ENCODE results near the gene FOXD1. TPM values are rescaled to one million over a fixed set of nuclear protein-coding genes. Genes with fewer than 3 reads are reported as not detected.

Gene FOXD1
- polyA plus RNA-seq, 6 donors from 2014 or later = not detected

DNA sequence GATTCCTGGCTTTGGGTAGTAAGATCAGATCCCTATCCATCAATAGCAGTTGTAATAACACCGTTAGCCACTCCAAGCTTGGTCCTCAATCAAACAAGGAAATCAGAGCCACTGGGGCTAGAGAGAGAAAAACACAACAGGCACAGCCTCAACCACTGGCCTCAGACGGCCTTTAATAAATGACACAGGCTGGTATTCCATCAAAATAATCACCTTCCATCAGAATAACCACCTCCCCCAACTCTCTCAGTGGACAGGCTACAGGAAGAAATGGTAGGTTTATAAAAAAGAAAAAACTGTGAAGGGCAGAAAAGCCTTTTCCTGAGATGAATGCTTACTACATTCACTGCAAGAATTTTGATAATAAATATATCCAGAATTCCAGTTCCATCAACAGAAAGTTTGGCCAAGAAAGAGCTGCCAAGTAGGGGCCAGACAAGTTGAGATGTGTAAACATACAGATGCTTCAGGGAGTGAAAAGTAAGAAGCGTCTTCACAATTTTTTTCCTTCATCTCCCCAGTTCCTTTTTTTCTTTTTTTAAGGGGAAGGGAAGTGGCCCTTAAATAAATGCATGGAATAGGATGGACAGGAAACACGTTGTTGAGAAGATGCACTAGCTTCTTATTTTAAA lies 5.5 kb downstream of the FOXD1 start:
- peaks cover 0 to 39% (median 14%) of the 10 kb centered on the region in 7 donors for H3K9me3 Mint-ChIP-seq
- peak overlapping the region in 2 of 8 donors; percentile 13 to 66 for H3K4me3 Mint-ChIP-seq
- H3K4me1 Mint-ChIP-seq = peaks cover 5 to 9% (median 5%) of the 10 kb centered on the region in 3 donors
- H3K27ac Mint-ChIP-seq = peak overlapping the region in 1 of 6 donors; percentile 63
- H3K36me3 Mint-ChIP-seq = peaks cover 0 to 11% of the 10 kb centered on the region in 2 donors
- H3K27me3 Mint-ChIP-seq = peaks cover 66 to 75% (median 68%) of the 10 kb centered on the region in 3 donors
- no peak for DNase-seq
- no peak for ATAC-seq (ENCODE audit: low read depth in 2 of 2)

DNA sequence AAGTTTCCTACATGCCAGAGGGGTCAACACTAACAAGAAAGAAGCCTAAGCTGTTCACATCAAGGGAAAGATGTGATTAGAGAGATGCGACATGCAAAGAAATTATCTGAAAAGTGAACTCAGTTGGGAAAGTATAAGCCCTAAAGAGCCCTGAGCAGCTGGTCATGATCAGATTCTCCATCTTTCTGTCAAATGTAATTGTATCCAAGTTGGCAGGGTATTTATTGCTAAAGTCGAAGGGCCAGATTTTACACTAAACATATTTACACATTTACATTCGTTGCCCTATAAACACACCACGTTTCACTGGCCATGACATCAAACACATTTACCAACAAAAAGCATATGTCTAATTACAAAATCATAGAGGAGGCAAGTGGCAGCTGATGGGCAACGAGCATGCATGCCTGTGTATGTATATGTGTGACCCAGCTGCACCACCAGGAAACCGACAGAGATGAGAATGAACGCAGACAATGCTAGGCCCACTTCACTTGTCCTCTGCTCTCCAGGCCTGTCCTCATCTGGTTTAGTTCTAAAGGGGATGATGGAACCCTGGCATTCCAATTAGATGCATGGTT lies 6.3 kb downstream of the FOXD1 start:
- Mint-ChIP-seq H3K27ac (no peak overlapping the region), H3K4me3 (peak overlapping the region in 1 of 8 donors; percentile 66)

DNA sequence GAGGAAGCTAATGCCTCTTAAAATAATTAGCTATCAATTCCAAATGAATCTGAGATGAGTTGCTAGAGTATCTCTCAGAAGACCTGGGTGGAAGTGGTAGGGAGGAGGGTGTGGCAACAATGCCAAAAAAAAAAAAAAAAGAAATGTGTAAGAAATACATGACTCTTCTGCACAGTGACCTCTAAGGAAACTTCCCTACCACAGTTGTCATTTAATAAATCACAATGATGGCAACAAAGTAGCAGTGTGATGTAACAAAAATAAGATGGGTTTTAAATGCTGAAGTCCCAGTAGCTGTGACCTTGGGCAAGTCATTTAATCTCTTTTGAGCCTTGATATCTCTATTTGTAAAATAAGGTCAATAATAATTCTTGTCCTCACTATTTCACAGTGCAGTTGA lies 7.2 kb downstream of the FOXD1 start:
- peaks cover 67 to 78% (median 68%) of the 10 kb centered on the region in 3 donors for H3K27me3 Mint-ChIP-seq
- peak overlapping the region in 1 of 8 donors; percentile 10 for H3K4me3 Mint-ChIP-seq
- no peak for ATAC-seq (ENCODE audit: low read depth in 2 of 2)
- peaks cover 0 to 39% (median 14%) of the 10 kb centered on the region in 7 donors for H3K9me3 Mint-ChIP-seq
- no peak for DNase-seq
- H3K4me1 Mint-ChIP-seq = peaks cover 3 to 14% (median 6%) of the 10 kb centered on the region in 3 donors
- H3K27ac Mint-ChIP-seq = no peak overlapping the region
- peaks cover 0 to 11% of the 10 kb centered on the region in 2 donors for H3K36me3 Mint-ChIP-seq

More for the DNA sequence above, 6.3 kb downstream of the FOXD1 start:
- H3K27me3 Mint-ChIP-seq = peaks cover 67 to 76% (median 68%) of the 10 kb centered on the region in 3 donors
- no peak for ATAC-seq (ENCODE audit: low read depth in 2 of 2)
- DNase-seq = no peak
- peaks cover 0 to 15% (median 5%) of the 10 kb centered on the region in 3 donors for H3K4me1 Mint-ChIP-seq
- peaks cover 0 to 11% of the 10 kb centered on the region in 2 donors for H3K36me3 Mint-ChIP-seq
- H3K9me3 Mint-ChIP-seq = peaks cover 0 to 39% (median 14%) of the 10 kb centered on the region in 7 donors

DNA sequence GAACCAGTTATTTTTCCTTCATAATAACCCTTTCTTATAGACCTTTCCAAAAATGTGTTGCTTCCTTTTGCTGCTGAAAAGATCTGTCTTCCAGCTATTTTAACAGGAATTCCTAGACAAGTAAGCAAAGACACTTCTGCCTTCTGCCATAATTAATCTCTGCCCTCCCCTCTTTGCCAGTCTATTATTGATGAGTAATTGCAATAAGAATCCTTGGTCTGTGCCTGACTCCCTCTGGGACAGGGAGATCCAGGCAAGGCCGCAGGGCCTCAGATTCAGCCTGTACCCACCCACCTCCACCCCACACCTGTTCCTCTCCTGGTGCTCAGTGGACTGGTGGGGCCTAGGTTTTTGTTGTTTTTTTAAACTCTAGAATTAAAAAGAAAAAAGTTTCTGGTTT lies 8.3 kb downstream of the FOXD1 start:
- ATAC-seq (ENCODE audit: low read depth in 2 of 2) = no peak
- Mint-ChIP-seq H3K4me1 (peaks cover 9 to 21% (median 14%) of the 10 kb centered on the region in 3 donors), H3K36me3 (peaks cover 0 to 19% of the 10 kb centered on the region in 2 donors), H3K27me3 (peaks cover 77 to 88% (median 78%) of the 10 kb centered on the region in 3 donors), H3K4me3 (no peak overlapping the region), H3K9me3 (peaks cover 0 to 38% (median 14%) of the 10 kb centered on the region in 7 donors), H3K27ac (no peak overlapping the region)
- no peak for DNase-seq

DNA sequence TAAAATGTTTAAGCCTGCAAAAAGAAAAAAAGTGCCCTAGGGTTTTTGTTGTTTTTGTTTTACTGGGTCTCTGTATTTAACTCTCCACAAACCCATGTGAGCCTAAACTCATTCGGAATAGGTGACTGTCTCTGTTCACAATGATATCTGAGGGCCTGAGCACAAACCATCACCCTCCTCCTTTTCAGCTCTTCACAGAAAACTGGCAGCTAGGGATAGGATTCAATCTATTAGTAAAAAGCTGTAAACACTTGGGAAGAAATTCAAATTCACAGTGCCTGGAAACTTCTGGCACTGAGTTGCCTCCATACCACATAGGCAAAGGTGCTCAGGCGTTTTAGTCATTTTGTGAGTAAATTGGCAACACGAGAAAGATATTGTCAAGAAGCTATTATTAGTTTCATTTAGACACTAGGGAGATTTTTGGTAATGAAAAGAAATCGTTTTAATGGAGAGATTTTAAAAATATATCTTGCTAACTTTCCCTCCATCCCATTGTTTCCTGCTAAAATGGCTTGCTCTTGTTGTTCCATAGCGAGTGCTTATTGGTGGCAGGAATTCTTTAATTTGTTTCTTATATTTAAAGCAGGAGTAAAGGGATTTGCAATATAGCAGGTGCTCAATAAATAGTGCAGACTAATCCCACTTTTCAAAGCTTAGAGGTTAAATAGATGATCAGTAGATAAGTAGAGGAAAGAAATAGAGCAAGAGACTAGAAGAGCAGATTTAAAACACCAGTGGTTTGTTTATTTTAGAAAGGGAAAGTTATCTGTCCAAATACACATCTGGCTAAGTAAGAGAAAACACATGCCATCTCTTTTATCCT lies 9.7 kb downstream of the FOXD1 start:
- H3K27ac Mint-ChIP-seq = peak overlapping the region in 2 of 6 donors; percentile 33 to 77
- no peak overlapping the region for H3K4me3 Mint-ChIP-seq
- H3K36me3 Mint-ChIP-seq = peaks cover 0 to 19% of the 10 kb centered on the region in 2 donors
- peaks cover 74 to 86% (median 77%) of the 10 kb centered on the region in 3 donors for H3K27me3 Mint-ChIP-seq
- peaks cover 0 to 28% (median 10%) of the 10 kb centered on the region in 7 donors for H3K9me3 Mint-ChIP-seq
- H3K4me1 Mint-ChIP-seq = peaks cover 9 to 19% (median 14%) of the 10 kb centered on the region in 3 donors
- ATAC-seq (ENCODE audit: low read depth in 2 of 2) (no peak), DNase-seq (no peak)

DNA sequence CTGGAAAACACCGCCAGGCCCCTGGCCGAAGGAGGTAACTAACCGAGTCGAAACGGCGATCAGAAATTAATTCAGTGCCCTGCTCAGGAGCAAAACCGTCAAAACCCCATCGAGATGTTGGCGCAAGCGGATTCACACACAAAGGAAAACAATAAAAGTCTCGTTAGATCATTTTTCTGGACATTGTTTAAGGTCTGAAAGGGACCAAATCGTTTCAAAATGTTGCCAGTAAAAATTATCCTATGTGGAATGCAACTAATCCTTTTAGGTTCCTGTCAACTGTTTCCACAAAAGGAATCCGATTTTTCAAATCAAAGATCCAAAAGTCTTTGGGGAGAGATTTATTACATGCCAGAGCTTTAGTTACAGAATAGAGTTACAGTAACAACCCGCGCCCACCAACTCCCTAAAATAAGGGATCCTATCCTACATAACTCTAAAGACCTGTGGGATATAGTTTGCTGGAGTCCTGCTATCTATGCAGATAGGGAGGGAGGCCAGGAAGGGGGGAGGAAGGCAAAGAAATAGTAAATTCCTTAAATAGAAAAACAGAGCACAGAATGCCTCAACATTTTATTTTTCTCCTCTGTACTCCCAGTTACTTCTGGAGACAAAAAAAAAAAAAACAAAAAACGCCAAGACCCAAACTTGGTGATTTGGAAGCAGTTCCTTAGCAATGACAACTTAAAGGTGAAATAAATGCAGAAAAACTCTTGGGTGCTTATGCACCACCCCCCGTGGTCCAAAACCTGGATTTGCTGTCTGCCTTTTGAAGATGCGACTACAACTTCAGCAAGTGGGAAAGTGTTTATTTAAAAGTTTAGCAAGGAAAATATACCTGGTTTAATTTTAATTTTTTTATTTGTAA lies 10.6 kb downstream of the FOXD1 start:
- ATAC-seq (ENCODE audit: low read depth in 2 of 2) = no peak
- Mint-ChIP-seq H3K4me1 (peaks cover 9 to 19% (median 14%) of the 10 kb centered on the region in 3 donors), H3K4me3 (peak overlapping the region in 6 of 8 donors; percentile 13 to 66 (median 56)), H3K9me3 (peaks cover 0 to 25% (median 7%) of the 10 kb centered on the region in 7 donors), H3K27me3 (peaks cover 68 to 89% (median 77%) of the 10 kb centered on the region in 3 donors), H3K36me3 (peaks cover 0 to 19% of the 10 kb centered on the region in 2 donors), H3K27ac (peak overlapping the region in 1 of 6 donors; percentile 44)
- DNase-seq = no peak

DNA sequence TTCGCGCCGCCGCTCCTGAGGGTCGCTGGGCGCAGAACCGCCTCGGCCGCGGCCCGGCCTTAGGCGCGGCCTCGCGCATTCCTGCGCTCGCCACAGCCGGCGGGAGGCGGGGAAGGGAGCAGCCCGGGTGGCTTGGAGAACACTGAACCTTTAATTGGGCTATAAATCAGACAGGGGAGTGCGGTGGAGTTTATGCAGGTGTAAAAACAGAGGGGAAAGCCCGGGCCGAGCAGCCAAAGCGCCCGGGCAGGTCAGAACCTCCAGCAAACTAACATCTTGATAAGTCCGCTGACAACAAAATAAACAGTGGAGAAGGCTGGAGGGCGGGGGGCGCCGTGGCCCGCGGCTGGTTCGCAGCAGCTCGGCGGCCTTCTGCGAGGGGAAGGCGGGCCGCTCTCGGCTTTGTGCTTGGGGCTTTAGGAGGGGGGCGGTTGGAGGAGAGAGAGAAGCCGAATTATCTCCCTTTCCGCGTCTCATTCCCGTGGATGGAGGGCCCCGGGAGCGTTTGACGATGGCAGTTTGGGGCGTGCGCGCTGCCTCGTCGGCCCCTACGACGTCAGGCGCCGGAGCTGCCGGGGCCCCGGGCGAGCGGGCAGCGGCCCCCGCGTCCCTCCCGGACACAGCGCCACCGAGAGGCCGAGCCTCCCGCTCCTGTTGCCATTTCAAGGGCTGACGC lies 11.3 kb downstream of the FOXD1 start:
- DNase-seq = peak; percentile 14
- peak; percentile 7 to 12 for ATAC-seq (ENCODE audit: low read depth in 2 of 2)
- peaks cover 0 to 17% (median 5%) of the 10 kb centered on the region in 7 donors for H3K9me3 Mint-ChIP-seq

DNA sequence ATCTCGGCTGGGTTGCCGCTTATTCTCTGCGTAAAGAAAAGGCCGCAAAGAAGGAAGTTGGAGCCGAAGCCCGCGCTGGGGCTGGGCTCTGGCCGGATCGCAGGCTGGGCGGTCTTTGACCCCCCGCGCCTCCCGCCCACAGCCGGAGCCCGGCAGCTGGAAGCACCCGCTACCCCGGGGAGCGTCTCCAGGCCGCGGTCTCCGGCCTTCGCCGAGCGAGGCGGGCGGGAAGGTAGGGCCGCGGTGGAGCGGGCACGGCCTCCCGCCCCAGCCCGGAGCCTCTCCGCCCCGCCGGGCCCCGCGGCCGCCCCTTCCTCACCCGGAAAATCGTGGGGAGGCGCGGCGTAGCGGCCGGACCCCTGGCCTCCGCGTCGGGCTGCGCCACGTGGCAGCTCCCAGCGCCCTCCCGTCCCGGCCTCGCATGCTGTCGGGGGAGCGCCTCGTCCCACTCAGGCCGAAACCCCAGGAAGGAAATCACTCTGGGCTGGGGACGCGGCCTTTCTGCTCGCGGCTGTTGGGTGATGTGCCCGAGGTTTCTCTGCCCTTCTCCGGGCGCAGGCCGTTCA lies 12.0 kb downstream of the FOXD1 start:
- H3K4me1 Mint-ChIP-seq = peaks cover 9 to 19% (median 14%) of the 10 kb centered on the region in 3 donors
- H3K27ac Mint-ChIP-seq = peak overlapping the region in 1 of 6 donors; percentile 94
- H3K36me3 Mint-ChIP-seq = peaks cover 0 to 19% of the 10 kb centered on the region in 2 donors
- no peak for DNase-seq
- ATAC-seq (ENCODE audit: low read depth in 2 of 2) = peak in 1 of 2 donors; percentile 16
- H3K4me3 Mint-ChIP-seq = peak overlapping the region in 7 of 8 donors; percentile 67 to 80 (median 74)
- H3K9me3 Mint-ChIP-seq = peaks cover 0 to 17% (median 5%) of the 10 kb centered on the region in 7 donors
- peaks cover 60 to 86% (median 72%) of the 10 kb centered on the region in 3 donors for H3K27me3 Mint-ChIP-seq

More for the DNA sequence above, 11.3 kb downstream of the FOXD1 start:
- peaks cover 0 to 19% of the 10 kb centered on the region in 2 donors for H3K36me3 Mint-ChIP-seq
- peak overlapping the region; percentile 48 to 79 (median 74) for H3K4me3 Mint-ChIP-seq
- H3K4me1 Mint-ChIP-seq = peaks cover 9 to 19% (median 14%) of the 10 kb centered on the region in 3 donors
- peak overlapping the region in 2 of 6 donors; percentile 62 to 93 for H3K27ac Mint-ChIP-seq
- peaks cover 66 to 89% (median 77%) of the 10 kb centered on the region in 3 donors for H3K27me3 Mint-ChIP-seq

DNA sequence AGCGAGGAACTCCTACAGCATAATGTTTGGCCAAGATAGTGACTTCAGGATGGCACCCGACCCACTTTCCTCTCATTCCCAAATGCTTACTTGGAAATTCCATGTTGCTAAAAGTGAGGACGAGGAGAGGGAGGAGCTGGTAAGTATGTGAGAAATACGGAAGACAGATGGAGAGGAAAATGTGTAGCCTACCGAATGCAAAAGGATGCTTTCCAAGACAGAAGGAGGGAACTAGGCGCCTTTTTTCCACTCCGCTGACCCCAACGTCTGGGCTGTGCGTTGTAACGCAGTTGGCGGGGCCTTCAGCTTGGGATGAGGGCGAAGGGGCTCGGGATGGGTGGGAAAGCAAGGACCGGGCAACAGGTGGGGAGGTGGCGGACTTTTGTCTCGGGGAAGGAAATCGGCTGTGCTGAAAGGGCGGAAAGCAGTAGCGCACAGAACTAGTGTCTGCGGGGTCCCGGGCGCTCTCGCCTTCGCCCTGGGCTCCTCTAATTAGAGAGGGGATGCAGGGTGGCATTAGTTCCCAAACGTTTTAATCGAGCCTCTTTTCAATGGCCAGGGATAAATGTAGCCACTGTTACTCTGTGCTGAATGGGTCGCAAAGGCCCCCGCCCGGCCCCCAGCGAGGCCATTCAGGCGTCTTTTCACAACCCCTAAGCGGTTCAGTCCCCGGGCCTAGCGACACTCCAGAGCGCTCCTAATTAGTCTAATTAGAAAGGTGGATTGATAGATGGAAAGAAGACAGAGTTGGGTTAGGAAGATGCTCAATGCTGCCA lies 12.6 kb downstream of the FOXD1 start:
- peaks cover 53 to 79% (median 65%) of the 10 kb centered on the region in 3 donors for H3K27me3 Mint-ChIP-seq
- peaks cover 9 to 19% (median 14%) of the 10 kb centered on the region in 3 donors for H3K4me1 Mint-ChIP-seq
- H3K27ac Mint-ChIP-seq = peak overlapping the region in 4 of 6 donors; percentile 24 to 94 (median 73)
- ATAC-seq (ENCODE audit: low read depth in 2 of 2) (no peak), DNase-seq (no peak)
- peak overlapping the region; percentile 55 to 80 (median 66) for H3K4me3 Mint-ChIP-seq
- peaks cover 0 to 15% of the 10 kb centered on the region in 2 donors for H3K36me3 Mint-ChIP-seq
- peaks cover 0 to 17% (median 3%) of the 10 kb centered on the region in 7 donors for H3K9me3 Mint-ChIP-seq

DNA sequence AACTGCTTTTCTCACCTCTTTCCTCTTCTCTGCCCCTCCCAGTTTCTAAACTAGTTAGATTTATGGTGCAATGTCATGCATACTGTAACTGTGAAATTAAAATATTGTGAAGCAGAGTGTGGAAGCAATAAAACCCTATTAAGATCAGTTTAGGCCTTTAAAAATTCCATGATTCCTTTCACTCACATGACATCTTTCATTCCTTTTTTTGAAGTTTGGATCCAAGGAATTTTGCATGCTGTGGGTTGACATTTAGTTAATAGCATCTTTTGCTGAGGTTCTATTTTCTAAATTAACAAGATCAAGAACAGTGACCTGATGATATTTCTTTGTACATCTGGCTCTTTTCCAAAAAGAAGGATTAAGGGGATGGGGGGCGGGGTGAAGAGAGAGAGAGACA lies 13.7 kb downstream of the FOXD1 start:
- ATAC-seq (ENCODE audit: low read depth in 2 of 2) = no peak

DNA sequence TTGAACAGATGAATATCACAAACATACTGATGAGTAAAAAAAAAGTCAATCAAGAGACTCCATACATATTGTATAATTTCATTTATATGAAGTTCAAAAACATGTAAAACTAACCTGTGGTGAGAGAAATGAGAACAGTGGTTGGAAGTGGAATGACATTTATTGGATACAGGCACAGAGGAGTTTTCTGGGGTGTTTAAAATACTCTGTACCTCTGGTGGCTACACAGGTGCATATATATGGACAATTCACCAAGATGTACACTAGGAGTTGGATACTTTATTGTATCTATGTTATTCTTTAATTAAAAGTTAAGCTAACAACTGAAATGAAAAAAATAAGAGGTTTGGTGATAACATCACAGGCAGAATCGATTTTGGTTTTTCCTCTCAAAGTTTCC lies 14.1 kb downstream of the FOXD1 start:
- peaks cover 0 to 7% of the 10 kb centered on the region in 2 donors for H3K36me3 Mint-ChIP-seq
- peaks cover 9 to 19% (median 14%) of the 10 kb centered on the region in 3 donors for H3K4me1 Mint-ChIP-seq
- ATAC-seq (ENCODE audit: low read depth in 2 of 2) (no peak), DNase-seq (no peak)
- no peak overlapping the region for H3K4me3 Mint-ChIP-seq
- peaks cover 0 to 15% (median 3%) of the 10 kb centered on the region in 7 donors for H3K9me3 Mint-ChIP-seq
- no peak overlapping the region for H3K27ac Mint-ChIP-seq
- peaks cover 45 to 70% (median 53%) of the 10 kb centered on the region in 3 donors for H3K27me3 Mint-ChIP-seq

More for the DNA sequence above, 13.7 kb downstream of the FOXD1 start:
- Mint-ChIP-seq H3K9me3 (peaks cover 0 to 15% (median 3%) of the 10 kb centered on the region in 7 donors), H3K27me3 (peaks cover 48 to 74% (median 54%) of the 10 kb centered on the region in 3 donors), H3K36me3 (peaks cover 0 to 7% of the 10 kb centered on the region in 2 donors), H3K27ac (no peak overlapping the region), H3K4me1 (peaks cover 9 to 19% (median 14%) of the 10 kb centered on the region in 3 donors), H3K4me3 (peak overlapping the region in 1 of 8 donors; percentile 10)
- no peak for DNase-seq

All from naive B cell (primary cell).